Stimulated activated naive CD8-positive, alpha-beta T cell treated with anti-CD3 and anti-CD28 coated beads, Interleukin-15, amount 100 ng/mL, for 72 hours (primary cell): ENCODE measurements around the gene DUSP6.
"Not testable (repeated sequence)": the region's sequence is repeated elsewhere in the genome, so short reads cannot be mapped to it uniquely, and the experiment has no call there.

Experiments
- ATAC-seq: fragments of 150-1000 bp; cut with Tn5 transposase; 2 replicates; pipeline ENCODE4 v1.10.0; 2021; ENCODE audit warnings: mild to moderate bottlenecking, moderate library complexity
- DNase-seq, 2 donors: peaks; one replicate each; pipeline ENCODE4 v3.0.0; 2021 to 2022
- H3K27ac Mint-ChIP-seq, 2 donors: one replicate each; pipeline ENCODE4 v1.8.0; 2022; ENCODE audit warnings: mild to moderate bottlenecking in 2 of 2, mixed read lengths in 2 of 2, moderate library complexity in 2 of 2
- H3K27me3 Mint-ChIP-seq: one replicate; pipeline ENCODE4 v1.8.0; 2022; ENCODE audit warnings: mixed read lengths
- H3K4me1 Mint-ChIP-seq: one replicate; pipeline ENCODE4 v1.8.0; 2022; ENCODE audit warnings: mild to moderate bottlenecking, mixed read lengths
- H3K4me3 Mint-ChIP-seq, 2 donors: one replicate each; pipeline ENCODE4 v1.8.0; 2022; ENCODE audit warnings: mild to moderate bottlenecking in 2 of 2, mixed read lengths in 2 of 2, moderate library complexity in 1 of 2
- H3K9me3 Mint-ChIP-seq, 2 donors: one replicate each; pipeline ENCODE4 v1.8.0; 2022; ENCODE audit warnings: mixed read lengths in 2 of 2

Gene DUSP6

DNA sequence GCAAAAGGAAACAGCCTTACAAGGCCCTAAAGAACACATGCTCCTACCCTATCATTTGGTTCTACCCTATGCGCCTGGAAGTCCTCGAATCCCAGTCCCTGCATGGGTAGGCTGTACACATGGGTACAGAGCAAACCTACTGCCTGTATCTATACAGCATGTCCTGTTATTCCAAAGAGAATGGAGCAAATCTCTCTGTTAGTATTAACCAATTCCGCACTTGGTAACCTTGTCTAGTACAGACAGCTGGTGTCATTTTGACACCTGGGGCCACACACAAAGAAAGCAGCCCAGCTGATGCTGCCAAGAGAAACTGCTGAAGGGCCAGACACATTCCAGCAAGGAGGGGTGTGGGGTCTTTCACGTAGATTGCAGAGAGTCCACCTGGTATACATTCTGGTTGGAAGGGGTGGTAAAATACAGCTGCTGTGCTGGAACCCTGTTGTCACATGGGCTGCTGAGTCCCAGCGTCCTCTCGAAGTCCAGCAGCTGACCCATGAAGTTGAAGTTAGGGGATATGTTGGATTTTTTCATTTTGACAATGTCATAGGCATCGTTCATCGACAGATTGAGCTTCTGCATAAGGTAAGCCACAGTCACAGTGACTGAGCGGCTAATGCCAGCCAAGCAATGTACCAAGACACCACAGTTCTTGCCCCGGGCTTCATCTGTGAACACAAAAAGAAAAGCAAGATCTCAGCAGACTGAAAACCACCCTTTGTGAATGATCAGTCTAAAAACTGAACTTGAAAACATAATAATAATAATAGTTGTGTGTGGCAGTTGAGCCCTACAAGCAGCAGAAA is 3.2 kb downstream of the DUSP6 start:
- ATAC-seq (no peak), DNase-seq (no peak)
- peak overlapping the region; percentile 82 to 96 for H3K4me3 Mint-ChIP-seq
- H3K4me1 Mint-ChIP-seq: peaks cover 48% of the 10 kb centered on the region
- H3K27me3 Mint-ChIP-seq: peaks cover 38% of the 10 kb centered on the region
- H3K9me3 Mint-ChIP-seq: no peaks in the 10 kb centered on the region
- no peak overlapping the region for H3K27ac Mint-ChIP-seq

GRCh38 chr12:89347325-89347829 is 4.9 kb downstream of the DUSP6 start:
- no peak overlapping the region for H3K27ac Mint-ChIP-seq
- peaks cover 50% of the 10 kb centered on the region for H3K27me3 Mint-ChIP-seq
- ATAC-seq (no peak), DNase-seq (no peak)
- H3K4me1 Mint-ChIP-seq: peaks cover 48% of the 10 kb centered on the region
- H3K4me3 Mint-ChIP-seq: peak overlapping the region in 1 of 2 donors; percentile 32
- H3K9me3 Mint-ChIP-seq: no peaks in the 10 kb centered on the region

- peak overlapping the region; percentile 72 to 83 for H3K4me3 Mint-ChIP-seq
- H3K27ac Mint-ChIP-seq: peak overlapping the region; percentile 52 to 72
- no peak for ATAC-seq
- DNase-seq: no peak
- no peaks in the 10 kb centered on the region for H3K9me3 Mint-ChIP-seq
- peaks cover 48% of the 10 kb centered on the region for H3K4me1 Mint-ChIP-seq
- H3K27me3 Mint-ChIP-seq: peaks cover 50% of the 10 kb centered on the region
Observed at GRCh38 chr12:89346741-89347324, 5.5 kb downstream of the DUSP6 start.

DNA sequence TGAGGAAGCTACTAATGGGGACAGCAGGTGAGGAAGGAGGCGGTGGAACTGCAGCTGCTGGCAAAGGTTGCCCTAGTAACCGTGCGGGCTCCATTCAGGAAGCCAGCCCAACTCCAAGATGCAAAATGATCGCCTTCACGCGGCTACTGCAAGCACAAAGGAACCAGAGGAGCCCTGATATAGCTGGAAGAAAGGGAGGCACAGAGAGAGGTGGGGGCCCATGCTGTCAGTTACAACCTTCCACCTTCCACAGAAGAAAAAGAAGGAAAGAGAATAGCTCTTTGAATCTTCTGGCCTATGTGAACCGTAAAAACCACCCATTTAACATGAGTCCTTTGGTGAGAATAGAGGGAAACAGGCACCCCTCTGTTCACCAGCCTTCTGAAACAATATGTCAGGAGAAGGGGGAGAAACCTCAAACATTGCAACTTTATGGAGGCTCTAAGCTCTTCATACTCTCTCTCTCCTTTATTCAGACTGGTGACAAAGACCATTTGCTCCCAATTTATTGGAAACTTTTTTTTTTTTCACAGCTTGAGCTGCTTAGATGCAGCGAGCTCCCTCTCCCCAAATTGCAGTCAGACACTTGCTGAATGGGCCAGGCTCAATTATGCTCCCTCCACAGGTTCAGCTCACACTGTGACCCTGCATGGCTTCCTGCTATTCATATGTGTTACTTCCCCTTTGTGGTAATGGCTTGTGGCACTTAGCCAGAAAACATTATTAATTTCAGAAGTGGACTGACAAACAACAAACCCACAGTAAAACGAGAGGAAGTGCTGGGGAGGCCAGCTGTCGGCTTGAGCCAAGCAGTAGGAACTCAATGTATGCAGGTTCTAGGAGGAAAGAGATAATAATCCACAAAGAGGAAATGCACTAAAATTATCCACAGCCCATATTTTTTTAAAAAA is 6.2 kb downstream of the DUSP6 start:
- Mint-ChIP-seq H3K4me1 (peaks cover 48% of the 10 kb centered on the region), H3K4me3 (peak overlapping the region; percentile 72 to 83), H3K27ac (peak overlapping the region; percentile 57 to 72), H3K9me3 (no peaks in the 10 kb centered on the region), H3K27me3 (peaks cover 50% of the 10 kb centered on the region)
- ATAC-seq: peak; percentile 94
- DNase-seq: peak; percentile 44 to 71

- Mint-ChIP-seq H3K4me1 (peaks cover 41% of the 10 kb centered on the region), H3K27ac (no peak overlapping the region), H3K4me3 (no peak overlapping the region), H3K9me3 (no peaks in the 10 kb centered on the region), H3K27me3 (peaks cover 44% of the 10 kb centered on the region)
- ATAC-seq (no peak), DNase-seq (no peak)
Observed at GRCh38 chr12:89345376-89345775, 6.9 kb downstream of the DUSP6 start.

DNA sequence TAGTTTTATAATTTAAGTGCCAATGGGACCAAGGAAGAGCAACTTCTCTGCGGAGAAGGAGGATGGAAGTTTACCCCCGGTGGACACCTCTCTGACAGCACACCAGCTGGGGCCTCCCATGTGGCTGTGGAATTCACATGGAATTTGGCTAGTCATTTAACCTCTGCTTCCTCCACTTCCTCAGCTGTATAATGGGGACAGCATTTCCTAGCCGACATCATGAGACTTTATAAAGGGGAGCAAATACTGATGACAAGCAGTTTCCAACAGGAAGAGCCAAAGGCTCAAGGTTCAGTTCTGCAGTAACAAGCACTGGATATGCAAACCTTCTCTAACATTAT is 7.5 kb downstream of the DUSP6 start:
- Mint-ChIP-seq H3K4me3 (no peak overlapping the region), H3K27ac (no peak overlapping the region), H3K9me3 (no peaks in the 10 kb centered on the region), H3K27me3 (peaks cover 42% of the 10 kb centered on the region), H3K4me1 (peaks cover 39% of the 10 kb centered on the region)
- ATAC-seq: no peak
- DNase-seq: no peak

DNA sequence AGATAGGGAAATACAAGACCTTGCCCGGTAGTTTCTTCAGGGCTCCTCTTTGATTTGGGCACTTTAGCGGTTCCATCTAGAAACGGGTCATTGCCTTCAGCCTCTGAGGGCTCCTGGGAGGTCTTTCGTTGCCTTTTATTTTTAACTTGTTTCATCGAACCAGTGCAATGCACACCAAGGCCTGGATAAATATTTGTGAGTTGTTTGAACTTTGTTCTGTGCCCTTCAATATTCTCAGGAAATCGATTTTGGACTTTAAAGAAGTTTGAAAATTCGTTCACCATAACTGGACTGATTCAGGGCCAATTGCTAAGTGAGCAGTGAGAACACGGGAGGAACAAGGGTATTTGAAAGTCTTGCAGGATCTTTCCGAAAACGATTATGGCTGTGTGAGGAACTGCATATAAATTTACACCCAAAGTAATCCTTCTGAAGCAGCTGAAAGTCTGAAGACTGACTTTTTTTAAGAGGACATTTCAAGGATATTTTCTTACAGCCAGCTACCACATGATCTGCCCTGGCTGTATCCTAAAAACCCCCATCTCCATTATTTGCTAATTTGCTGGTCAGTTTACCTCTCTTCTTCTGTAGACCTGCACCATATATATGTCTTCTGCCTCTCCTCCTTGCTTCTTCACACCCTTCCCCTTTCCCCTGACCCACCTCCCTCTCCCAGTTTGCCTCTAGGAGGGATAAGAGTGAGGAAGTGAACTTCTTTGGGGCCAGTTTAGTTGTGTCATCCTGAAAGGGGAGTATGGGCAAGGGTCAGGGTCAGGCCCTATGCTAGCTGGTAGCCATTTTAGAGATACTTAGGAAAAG is 8.0 kb downstream of the DUSP6 start:
- ATAC-seq (no peak), DNase-seq (no peak)
- H3K27me3 Mint-ChIP-seq: peaks cover 46% of the 10 kb centered on the region
- no peak overlapping the region for H3K27ac Mint-ChIP-seq
- H3K4me3 Mint-ChIP-seq: no peak overlapping the region
- peaks cover 34% of the 10 kb centered on the region for H3K4me1 Mint-ChIP-seq
- no peaks in the 10 kb centered on the region for H3K9me3 Mint-ChIP-seq

- DNase-seq (no peak), ATAC-seq (no peak)
- Mint-ChIP-seq H3K27ac (no peak overlapping the region), H3K4me1 (peaks cover 29% of the 10 kb centered on the region), H3K4me3 (no peak overlapping the region), H3K9me3 (no peaks in the 10 kb centered on the region), H3K27me3 (peaks cover 42% of the 10 kb centered on the region)
Observed at GRCh38 chr12:89343127-89343526, 9.2 kb downstream of the DUSP6 start.

DNA sequence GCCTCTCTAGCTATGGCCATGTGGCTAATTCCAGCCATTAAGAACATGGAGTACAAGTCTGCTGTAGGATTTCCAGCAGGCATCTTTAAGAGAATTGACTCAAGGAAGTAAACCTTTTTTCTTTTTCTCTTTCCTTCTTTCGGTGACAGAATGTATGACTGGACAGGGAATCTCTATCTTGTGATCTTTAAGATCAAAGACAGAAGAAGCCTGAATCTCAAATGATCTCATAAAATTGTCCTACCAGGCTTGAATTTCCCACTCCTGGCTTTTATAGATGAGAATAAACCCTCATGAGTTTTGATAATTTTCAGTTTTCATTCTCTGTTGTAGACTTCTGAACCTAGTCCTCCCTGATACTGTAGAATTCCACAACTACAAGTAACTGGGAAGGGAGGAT is 11.4 kb downstream of the DUSP6 start:
- Mint-ChIP-seq H3K4me3 (no peak overlapping the region), H3K9me3 (no peaks in the 10 kb centered on the region), H3K27me3 (peaks cover 33% of the 10 kb centered on the region), H3K4me1 (peaks cover 10% of the 10 kb centered on the region), H3K27ac (no peak overlapping the region)
- ATAC-seq (no peak), DNase-seq (no peak)

- Mint-ChIP-seq H3K27ac (no peak overlapping the region), H3K9me3 (no peaks in the 10 kb centered on the region), H3K4me3 (no peak overlapping the region), H3K4me1 (no peaks in the 10 kb centered on the region), H3K27me3 (peaks cover 29% of the 10 kb centered on the region)
- no peak for DNase-seq
- ATAC-seq: no peak
Observed at GRCh38 chr12:89339526-89339925, 12.8 kb downstream of the DUSP6 start.

GRCh38 chr12:89337136-89337535 is 15.2 kb downstream of the DUSP6 start:
- Mint-ChIP-seq H3K27me3 (peaks cover 12% of the 10 kb centered on the region), H3K4me1 (peaks cover 17% of the 10 kb centered on the region)
- DNase-seq, ATAC-seq, H3K27ac Mint-ChIP-seq, H3K9me3 Mint-ChIP-seq, H3K4me3 Mint-ChIP-seq: not testable (repeated sequence)

GRCh38 chr12:89335452-89336244 is 16.7 kb downstream of the DUSP6 start:
- no peak overlapping the region for H3K4me3 Mint-ChIP-seq
- ATAC-seq (no peak), DNase-seq (no peak)
- H3K9me3 Mint-ChIP-seq: peaks cover 6 to 9% of the 10 kb centered on the region in 2 donors
- H3K27me3 Mint-ChIP-seq: peaks cover 12% of the 10 kb centered on the region
- peaks cover 17% of the 10 kb centered on the region for H3K4me1 Mint-ChIP-seq
- no peak overlapping the region for H3K27ac Mint-ChIP-seq

DNA sequence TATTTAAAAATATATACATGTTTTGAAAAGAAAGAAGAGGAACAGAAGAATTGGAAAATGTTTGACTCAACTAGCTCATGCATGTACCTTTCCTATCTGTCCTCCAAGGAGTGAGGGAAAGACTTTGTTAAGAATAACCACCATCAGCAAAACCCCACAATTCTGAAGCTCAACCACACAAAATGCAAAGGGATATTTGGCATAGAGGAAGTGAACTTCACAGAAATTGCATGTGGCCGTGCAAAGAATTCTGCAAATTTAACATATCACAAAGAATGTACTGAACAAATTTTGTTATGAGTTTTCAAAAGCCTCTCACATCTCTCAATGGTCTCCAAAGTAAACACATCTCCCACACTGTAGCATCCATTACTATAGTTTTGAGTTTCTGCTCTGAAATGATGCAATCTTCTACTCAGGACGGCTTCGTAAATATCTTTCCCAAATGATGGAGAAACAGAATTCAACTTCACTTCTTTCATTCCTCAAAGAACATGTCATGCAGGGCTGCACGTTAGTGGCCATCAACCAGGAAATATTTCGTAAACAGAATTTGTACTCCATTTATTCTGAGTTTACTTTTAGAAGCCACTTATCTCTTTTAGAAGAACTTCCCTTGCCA is 17.6 kb downstream of the DUSP6 start:
- Mint-ChIP-seq H3K27ac (no peak overlapping the region), H3K27me3 (peaks cover 11% of the 10 kb centered on the region), H3K4me3 (no peak overlapping the region), H3K4me1 (peaks cover 17% of the 10 kb centered on the region), H3K9me3 (peaks cover 9 to 11% of the 10 kb centered on the region in 2 donors)
- ATAC-seq (no peak), DNase-seq (no peak)
